ELF-1 (cell line): ENCODE data around the gene C11orf16.
"Not testable (repeated sequence)": the region's sequence is repeated elsewhere in the genome, so short reads cannot be mapped to it uniquely, and the experiment has no call there.

Experiments used
- DNase-seq: peaks from one replicate; pipeline ENCODE4 v3.0.0-alpha.2; 2016; ENCODE audit warnings: low read depth, low spot score

C11orf16 gene

GRCh38 chr11:8886322-8886721 is 46.4 kb downstream of the C11orf16 start:
- DNase-seq, result no peak

GRCh38 chr11:8881585-8881984 is 51.2 kb downstream of the C11orf16 start:
- DNase-seq, result not testable (repeated sequence)

- no peak for DNase-seq
Observed at GRCh38 chr11:8878771-8879170, 54.0 kb downstream of the C11orf16 start.

- DNase-seq, result no peak
Observed at GRCh38 chr11:8873741-8874405, 58.9 kb downstream of the C11orf16 start.

GRCh38 chr11:8871962-8872361 is 60.8 kb downstream of the C11orf16 start:
- no peak for DNase-seq

DNA sequence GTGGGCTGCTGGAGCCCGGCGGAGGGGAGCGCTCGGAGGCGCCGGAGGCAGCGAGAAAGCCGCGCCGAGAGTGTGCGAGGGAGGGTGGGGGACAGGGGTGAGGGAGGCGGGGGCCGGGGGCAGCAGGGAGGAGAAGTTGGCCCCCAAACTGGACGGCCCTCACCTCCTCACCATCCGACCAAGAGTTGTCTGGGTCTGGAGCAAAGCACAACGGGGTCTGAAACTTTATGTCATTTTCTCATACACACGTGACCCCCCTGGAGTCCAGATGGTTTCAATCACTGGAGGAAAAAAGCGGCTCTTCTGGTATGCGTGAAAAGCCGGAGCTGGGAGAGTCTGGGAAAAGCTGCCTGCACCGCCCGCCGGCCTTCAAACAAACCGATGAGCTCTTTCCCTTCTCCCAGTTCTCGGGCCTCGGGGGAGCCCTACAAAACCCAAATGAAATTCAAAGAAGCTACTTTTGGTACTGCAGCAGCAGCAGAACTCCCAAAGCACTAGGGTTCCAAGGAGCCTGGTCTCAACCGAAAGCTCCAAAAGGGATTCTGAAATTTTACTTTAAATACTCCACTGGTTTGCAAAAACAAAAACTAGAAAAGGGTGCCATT is 61.5 kb downstream of the C11orf16 start:
- DNase-seq, result peak; percentile 91

- peak; percentile 83 for DNase-seq
Observed at GRCh38 chr11:8870411-8871170, 62.2 kb downstream of the C11orf16 start.
